GM20000 (cell line): ENCODE data around the gene MCF2L.

Experiments used
- DNase-seq: peaks from one replicate; pipeline ENCODE4 v3.0.0; 2012; ENCODE audit warnings: low spot score
- TF ChIP-seq, protein P1 (sequence below): IDR thresholded peaks from 2 replicates; pipeline ENCODE4 v1.5.1; 2012; ENCODE audit warnings: mild to moderate bottlenecking, control low read depth; ENCODE audit errors: extremely low read depth, missing control alignments

Gene MCF2L

GRCh38 chr13:112951674-112952371 lies 17.2 kb upstream of the MCF2L start:
- TF ChIP-seq, protein P1, sequence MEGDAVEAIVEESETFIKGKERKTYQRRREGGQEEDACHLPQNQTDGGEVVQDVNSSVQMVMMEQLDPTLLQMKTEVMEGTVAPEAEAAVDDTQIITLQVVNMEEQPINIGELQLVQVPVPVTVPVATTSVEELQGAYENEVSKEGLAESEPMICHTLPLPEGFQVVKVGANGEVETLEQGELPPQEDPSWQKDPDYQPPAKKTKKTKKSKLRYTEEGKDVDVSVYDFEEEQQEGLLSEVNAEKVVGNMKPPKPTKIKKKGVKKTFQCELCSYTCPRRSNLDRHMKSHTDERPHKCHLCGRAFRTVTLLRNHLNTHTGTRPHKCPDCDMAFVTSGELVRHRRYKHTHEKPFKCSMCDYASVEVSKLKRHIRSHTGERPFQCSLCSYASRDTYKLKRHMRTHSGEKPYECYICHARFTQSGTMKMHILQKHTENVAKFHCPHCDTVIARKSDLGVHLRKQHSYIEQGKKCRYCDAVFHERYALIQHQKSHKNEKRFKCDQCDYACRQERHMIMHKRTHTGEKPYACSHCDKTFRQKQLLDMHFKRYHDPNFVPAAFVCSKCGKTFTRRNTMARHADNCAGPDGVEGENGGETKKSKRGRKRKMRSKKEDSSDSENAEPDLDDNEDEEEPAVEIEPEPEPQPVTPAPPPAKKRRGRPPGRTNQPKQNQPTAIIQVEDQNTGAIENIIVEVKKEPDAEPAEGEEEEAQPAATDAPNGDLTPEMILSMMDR, result no peak
- no peak for DNase-seq

DNA sequence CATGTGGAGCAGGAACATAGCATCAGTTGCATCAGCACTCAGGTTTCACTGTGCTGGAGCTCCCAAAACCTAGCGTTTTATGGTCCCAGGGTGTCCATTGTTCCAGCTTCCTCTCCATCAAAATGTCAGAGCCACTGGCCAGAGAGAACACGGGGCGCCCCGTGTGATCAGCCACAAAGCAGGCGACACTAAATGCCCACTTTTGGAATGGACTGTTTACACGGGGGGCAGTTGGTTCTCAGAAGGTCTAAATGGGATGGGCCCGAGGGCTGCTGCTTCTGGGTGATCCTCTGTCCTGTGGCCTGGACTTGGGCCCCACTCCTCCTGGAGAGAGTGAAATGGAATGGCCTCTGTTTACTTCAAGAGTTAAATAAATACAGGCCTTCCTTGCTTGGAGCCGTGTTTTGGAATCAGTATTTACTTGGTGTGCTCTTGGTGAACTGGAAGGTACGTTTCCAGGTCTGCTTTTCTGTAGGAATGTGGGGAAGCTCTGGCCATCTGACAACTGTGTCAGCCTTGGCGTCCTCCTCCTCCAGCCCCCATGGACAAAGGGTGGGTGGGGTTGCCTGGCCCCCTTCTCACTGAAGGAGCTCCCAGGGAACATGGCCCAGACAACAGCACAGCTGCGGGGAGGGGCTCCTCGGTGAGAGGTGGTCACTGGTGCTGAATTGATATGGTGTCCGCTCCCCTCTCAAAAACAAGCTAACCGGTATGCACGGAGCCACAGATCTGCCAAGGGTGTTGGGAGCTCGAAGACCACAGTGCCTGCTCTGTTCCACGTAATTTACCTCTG lies 16.1 kb upstream of the MCF2L start:
- TF ChIP-seq, protein P1, result no peak
- no peak for DNase-seq

GRCh38 chr13:112953591-112954487 lies 15.2 kb upstream of the MCF2L start:
- TF ChIP-seq, protein P1, result no peak
- no peak for DNase-seq

- TF ChIP-seq, protein P1, result no peak
- DNase-seq, result no peak
Observed at GRCh38 chr13:112954488-112955270, 14.3 kb upstream of the MCF2L start.

- TF ChIP-seq, protein P1, result no peak
- no peak for DNase-seq
Observed at GRCh38 chr13:112955271-112955937, 13.6 kb upstream of the MCF2L start.

DNA sequence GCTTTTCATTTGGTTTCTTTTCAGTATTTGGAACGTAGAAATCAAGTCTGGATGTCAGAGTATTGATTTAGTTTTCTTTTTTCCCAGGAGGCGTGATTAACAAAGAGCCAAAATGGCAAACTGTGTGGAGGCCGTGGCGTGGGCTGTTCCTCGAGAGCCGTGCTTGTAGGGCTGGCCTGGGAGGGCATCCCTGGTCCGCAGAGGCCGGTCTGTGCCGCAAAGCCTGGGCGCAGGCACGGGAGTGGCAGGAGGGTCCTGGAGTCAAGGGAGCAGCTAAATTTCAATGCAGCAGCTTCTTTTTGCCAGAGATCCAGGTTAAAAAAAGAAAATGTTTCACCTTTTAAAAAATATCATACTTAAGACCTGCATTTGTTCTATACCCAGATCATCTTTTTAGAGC lies 13.1 kb upstream of the MCF2L start:
- DNase-seq, result no peak
- TF ChIP-seq, protein P1, result no peak
